SK-N-SH treated with all-trans-retinoic acid at 6 μM for 48 hours (cell line): Measurements from ENCODE around the gene RSPO4.

Source experiments
- ATAC-seq: fragments of 200-7000 bp; cut with Tn5 transposase; 3 replicates; pipeline ENCODE4 v1.9.1; 2020; ENCODE audit warnings: mild to moderate bottlenecking, moderate library complexity
- ARNTL ChIP-seq: fragments of 450-650 bp; formaldehyde crosslinking; IDR thresholded peaks from 2 replicates; pipeline ENCODE4 v1.5.0; 2020; ENCODE audit warnings: low read depth, mild to moderate bottlenecking, moderate library complexity, borderline replicate concordance
- BACH2 ChIP-seq: fragments of 250-450 bp; sonication (Bioruptor Pico); IDR thresholded peaks from 2 replicates; pipeline ENCODE4 v1.9.0; 2021; ENCODE audit warnings: mild to moderate bottlenecking, borderline replicate concordance
- ESRRG ChIP-seq: fragments of 250-450 bp; sonication (Bioruptor Pico); IDR thresholded peaks from 2 replicates; pipeline ENCODE4 v1.6.1; 2021; ENCODE audit warnings: mild to moderate bottlenecking
- ISL1 ChIP-seq: fragments of 250-450 bp; sonication (Bioruptor Pico); IDR thresholded peaks from 2 replicates; pipeline ENCODE4 v2.1.2; 2022; ENCODE audit warnings: mild to moderate bottlenecking, moderate library complexity
- OSR1 ChIP-seq: fragments of 250-450 bp; sonication (Bioruptor Pico); IDR thresholded peaks from 2 replicates; pipeline ENCODE4 v1.8.0; 2022; ENCODE audit warnings: moderate library complexity, mild to moderate bottlenecking, inconsistent platforms
- PPARA ChIP-seq: fragments of 250-450 bp; sonication (Bioruptor Pico); IDR thresholded peaks from 2 replicates; pipeline ENCODE4 v1.5.0; 2020; ENCODE audit warnings: mild to moderate bottlenecking, borderline replicate concordance
- RARB ChIP-seq: fragments of 250-450 bp; sonication (Bioruptor Pico); IDR thresholded peaks from 2 replicates; pipeline ENCODE4 v1.8.0; 2021; ENCODE audit warnings: mild to moderate bottlenecking, moderate library complexity
- SNAI2 ChIP-seq: fragments of 250-450 bp; sonication (Bioruptor Pico); IDR thresholded peaks from 2 replicates; pipeline ENCODE4 v1.5.0; 2020; ENCODE audit warnings: mild to moderate bottlenecking, moderate library complexity
- TOX ChIP-seq: fragments of 250-450 bp; sonication (Bioruptor Pico); IDR thresholded peaks from 2 replicates; pipeline ENCODE4 v1.8.0; 2021; ENCODE audit warnings: mild to moderate bottlenecking, moderate library complexity, borderline replicate concordance
- ZC3H10 ChIP-seq: fragments of 250-450 bp; sonication (Bioruptor Pico); IDR thresholded peaks from 2 replicates; pipeline ENCODE4 v1.5.1; 2021; ENCODE audit warnings: mild to moderate bottlenecking, moderate library complexity
- ZFP3 ChIP-seq: fragments of 250-450 bp; sonication (Bioruptor Pico); IDR thresholded peaks from 2 replicates; pipeline ENCODE4 v1.5.0; 2020; ENCODE audit warnings: mild to moderate bottlenecking, moderate library complexity
- ZFP30 ChIP-seq: fragments of 450-650 bp; formaldehyde crosslinking; IDR thresholded peaks from 2 replicates; pipeline ENCODE4 v1.5.0; 2022; ENCODE audit warnings: mild to moderate bottlenecking, moderate library complexity
- ZNF565 ChIP-seq: fragments of 450-650 bp; formaldehyde crosslinking; conservative IDR thresholded peaks from 2 replicates; pipeline ENCODE4 v1.5.0; 2020; ENCODE audit warnings: low read depth, mild to moderate bottlenecking, moderate library complexity
- ZNF70 ChIP-seq: fragments of 450-650 bp; formaldehyde crosslinking; IDR thresholded peaks from 2 replicates; pipeline ENCODE4 v1.5.0; 2020; ENCODE audit warnings: mild to moderate bottlenecking, moderate library complexity
- ZNF8 ChIP-seq: fragments of 450-650 bp; formaldehyde crosslinking; IDR thresholded peaks from 2 replicates; pipeline ENCODE4 v1.5.0; 2020; ENCODE audit warnings: mild to moderate bottlenecking, moderate library complexity
- TF ChIP-seq, protein P1 (sequence below): fragments of 250-450 bp; sonication (Bioruptor Pico); IDR thresholded peaks from 2 replicates; pipeline ENCODE4 v1.8.0; 2020; ENCODE audit warnings: mild to moderate bottlenecking, moderate library complexity, borderline replicate concordance
- TF ChIP-seq, protein P2 (sequence below): fragments of 250-450 bp; sonication (Bioruptor Pico); IDR thresholded peaks from 2 replicates; pipeline ENCODE4 v1.8.0; 2021; ENCODE audit warnings: low read depth, mild to moderate bottlenecking, moderate library complexity, borderline replicate concordance
- TF ChIP-seq, protein P3 (sequence below): fragments of 250-450 bp; sonication (Bioruptor Pico); IDR thresholded peaks from 2 replicates; pipeline ENCODE4 v1.5.0; 2020; ENCODE audit warnings: mild to moderate bottlenecking, moderate library complexity
- TF ChIP-seq, protein P4 (sequence below): fragments of 250-450 bp; sonication (Bioruptor Pico); IDR thresholded peaks from 2 replicates; pipeline ENCODE4 v1.5.1; 2021; ENCODE audit warnings: mild to moderate bottlenecking, moderate library complexity

RSPO4 gene

DNA sequence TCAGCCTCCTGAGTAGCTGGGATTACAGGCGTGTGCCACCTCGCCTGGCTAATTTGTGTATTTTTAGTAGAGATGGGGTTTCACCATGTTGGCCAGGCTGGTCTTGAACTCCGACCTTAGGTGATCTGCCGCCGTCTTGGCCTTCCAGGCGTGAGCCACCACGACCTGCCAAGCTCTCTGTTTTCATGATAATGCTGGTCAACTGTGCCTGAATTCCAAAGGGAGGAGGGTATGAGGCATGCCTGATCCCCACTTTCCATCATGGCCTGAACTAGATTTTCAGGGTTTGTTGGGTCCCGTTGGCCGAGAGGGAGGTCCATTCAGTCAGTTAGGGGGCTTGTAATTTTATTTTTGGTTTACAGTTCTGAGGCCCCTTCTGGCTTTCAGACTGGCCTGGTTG, 58.0 kb downstream of the RSPO4 start (continued):
- no peak for TF ChIP-seq ZNF70 (CRISPR knock-in tag)
- TF ChIP-seq BACH2 (CRISPR knock-in tag): no peak
- TF ChIP-seq ESRRG (CRISPR knock-in tag): no peak
- no peak for TF ChIP-seq PPARA
- TF ChIP-seq, protein P1, sequence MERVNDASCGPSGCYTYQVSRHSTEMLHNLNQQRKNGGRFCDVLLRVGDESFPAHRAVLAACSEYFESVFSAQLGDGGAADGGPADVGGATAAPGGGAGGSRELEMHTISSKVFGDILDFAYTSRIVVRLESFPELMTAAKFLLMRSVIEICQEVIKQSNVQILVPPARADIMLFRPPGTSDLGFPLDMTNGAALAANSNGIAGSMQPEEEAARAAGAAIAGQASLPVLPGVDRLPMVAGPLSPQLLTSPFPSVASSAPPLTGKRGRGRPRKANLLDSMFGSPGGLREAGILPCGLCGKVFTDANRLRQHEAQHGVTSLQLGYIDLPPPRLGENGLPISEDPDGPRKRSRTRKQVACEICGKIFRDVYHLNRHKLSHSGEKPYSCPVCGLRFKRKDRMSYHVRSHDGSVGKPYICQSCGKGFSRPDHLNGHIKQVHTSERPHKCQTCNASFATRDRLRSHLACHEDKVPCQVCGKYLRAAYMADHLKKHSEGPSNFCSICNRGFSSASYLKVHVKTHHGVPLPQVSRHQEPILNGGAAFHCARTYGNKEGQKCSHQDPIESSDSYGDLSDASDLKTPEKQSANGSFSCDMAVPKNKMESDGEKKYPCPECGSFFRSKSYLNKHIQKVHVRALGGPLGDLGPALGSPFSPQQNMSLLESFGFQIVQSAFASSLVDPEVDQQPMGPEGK: no peak
- no peak for TF ChIP-seq ARNTL (CRISPR knock-in tag)
- no peak for TF ChIP-seq ZNF565 (CRISPR knock-in tag)
- no peak for TF ChIP-seq ZFP3

DNA sequence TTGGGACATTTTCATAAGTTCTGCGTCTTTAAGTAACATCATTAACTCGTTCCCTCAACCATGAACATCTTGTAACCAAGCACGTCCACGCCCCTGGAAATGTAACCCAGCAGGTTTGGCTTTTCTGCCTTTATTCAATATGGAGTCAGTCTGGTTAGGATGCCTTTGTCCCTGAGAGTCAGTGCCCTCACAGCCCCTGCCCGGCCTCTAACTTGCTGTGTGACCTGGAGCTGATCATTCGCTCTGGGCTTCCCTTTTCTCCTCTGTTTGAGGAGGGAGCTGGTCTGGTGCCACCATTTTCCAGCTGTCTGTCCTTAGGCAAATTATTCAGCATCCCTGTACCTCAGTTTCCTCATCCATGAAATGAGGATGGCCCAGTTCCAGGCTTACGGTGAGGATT, 59.5 kb downstream of the RSPO4 start:
- no peak for ATAC-seq
- TF ChIP-seq ZC3H10 (CRISPR knock-in tag) (no peak), ZNF565 (CRISPR knock-in tag) (no peak)

DNA sequence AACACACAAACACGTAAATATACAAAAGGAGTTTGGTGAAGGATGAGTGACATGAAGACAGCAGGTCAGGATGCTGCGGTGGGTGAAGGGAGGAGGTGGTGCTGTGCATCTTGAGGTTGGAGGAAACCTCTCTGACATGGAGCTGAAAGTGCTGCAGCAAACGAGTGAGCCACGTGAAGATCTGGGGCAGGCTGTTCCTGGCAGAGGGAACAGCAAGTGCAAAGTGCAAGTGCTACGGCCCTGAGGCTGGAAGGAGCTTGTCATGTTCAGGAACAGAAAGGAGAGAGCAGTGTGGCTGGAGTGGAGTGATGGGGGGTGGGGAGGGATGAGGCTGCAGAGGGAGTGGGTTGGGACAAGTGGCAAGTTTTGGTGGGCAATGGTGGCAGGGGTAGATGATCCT, 61.2 kb downstream of the RSPO4 start:
- no peak for ATAC-seq
- no peak for TF ChIP-seq ISL1
- TF ChIP-seq, all 23 proteins: peak for 0

DNA sequence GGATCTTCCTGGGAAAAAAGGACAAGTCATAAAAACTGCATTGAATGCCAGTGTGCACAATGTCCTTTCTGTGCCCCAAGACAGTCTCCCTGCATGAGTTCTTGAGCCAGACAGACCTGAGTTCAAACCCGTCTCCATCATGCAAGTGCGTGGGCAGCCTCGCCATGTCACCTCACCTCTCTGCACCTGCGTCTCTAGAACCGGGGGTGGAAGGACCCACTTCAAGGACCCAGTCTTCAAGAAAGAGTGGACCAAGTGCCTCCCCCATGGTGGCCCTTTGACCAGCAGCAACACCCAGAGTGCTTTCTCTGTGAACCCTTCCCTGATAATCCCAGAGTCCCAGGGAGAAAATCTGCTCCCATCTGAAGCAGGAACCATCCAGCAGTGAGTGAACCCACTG, 62.5 kb downstream of the RSPO4 start:
- no peak for TF ChIP-seq SNAI2 (CRISPR knock-in tag)
- TF ChIP-seq RARB (CRISPR knock-in tag): no peak
- TF ChIP-seq ZFP3: no peak
- no peak for TF ChIP-seq ISL1
- TF ChIP-seq, protein P2, sequence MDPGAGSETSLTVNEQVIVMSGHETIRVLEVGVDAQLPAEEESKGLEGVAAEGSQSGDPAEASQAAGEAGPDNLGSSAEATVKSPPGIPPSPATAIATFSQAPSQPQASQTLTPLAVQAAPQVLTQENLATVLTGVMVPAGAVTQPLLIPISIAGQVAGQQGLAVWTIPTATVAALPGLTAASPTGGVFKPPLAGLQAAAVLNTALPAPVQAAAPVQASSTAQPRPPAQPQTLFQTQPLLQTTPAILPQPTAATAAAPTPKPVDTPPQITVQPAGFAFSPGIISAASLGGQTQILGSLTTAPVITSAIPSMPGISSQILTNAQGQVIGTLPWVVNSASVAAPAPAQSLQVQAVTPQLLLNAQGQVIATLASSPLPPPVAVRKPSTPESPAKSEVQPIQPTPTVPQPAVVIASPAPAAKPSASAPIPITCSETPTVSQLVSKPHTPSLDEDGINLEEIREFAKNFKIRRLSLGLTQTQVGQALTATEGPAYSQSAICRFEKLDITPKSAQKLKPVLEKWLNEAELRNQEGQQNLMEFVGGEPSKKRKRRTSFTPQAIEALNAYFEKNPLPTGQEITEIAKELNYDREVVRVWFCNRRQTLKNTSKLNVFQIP (CRISPR knock-in tag): no peak
- no peak for TF ChIP-seq ARNTL (CRISPR knock-in tag)
- TF ChIP-seq ZC3H10 (CRISPR knock-in tag): no peak
- no peak for TF ChIP-seq OSR1 (CRISPR knock-in tag)
- TF ChIP-seq, protein P3, sequence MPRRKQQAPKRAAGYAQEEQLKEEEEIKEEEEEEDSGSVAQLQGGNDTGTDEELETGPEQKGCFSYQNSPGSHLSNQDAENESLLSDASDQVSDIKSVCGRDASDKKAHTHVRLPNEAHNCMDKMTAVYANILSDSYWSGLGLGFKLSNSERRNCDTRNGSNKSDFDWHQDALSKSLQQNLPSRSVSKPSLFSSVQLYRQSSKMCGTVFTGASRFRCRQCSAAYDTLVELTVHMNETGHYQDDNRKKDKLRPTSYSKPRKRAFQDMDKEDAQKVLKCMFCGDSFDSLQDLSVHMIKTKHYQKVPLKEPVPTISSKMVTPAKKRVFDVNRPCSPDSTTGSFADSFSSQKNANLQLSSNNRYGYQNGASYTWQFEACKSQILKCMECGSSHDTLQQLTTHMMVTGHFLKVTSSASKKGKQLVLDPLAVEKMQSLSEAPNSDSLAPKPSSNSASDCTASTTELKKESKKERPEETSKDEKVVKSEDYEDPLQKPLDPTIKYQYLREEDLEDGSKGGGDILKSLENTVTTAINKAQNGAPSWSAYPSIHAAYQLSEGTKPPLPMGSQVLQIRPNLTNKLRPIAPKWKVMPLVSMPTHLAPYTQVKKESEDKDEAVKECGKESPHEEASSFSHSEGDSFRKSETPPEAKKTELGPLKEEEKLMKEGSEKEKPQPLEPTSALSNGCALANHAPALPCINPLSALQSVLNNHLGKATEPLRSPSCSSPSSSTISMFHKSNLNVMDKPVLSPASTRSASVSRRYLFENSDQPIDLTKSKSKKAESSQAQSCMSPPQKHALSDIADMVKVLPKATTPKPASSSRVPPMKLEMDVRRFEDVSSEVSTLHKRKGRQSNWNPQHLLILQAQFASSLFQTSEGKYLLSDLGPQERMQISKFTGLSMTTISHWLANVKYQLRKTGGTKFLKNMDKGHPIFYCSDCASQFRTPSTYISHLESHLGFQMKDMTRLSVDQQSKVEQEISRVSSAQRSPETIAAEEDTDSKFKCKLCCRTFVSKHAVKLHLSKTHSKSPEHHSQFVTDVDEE: no peak
- no peak for TF ChIP-seq TOX (CRISPR knock-in tag)
- TF ChIP-seq, protein P1: no peak
- TF ChIP-seq ESRRG (CRISPR knock-in tag): no peak
- no peak for TF ChIP-seq ZFP30 (CRISPR knock-in tag)
- TF ChIP-seq, protein P4, sequence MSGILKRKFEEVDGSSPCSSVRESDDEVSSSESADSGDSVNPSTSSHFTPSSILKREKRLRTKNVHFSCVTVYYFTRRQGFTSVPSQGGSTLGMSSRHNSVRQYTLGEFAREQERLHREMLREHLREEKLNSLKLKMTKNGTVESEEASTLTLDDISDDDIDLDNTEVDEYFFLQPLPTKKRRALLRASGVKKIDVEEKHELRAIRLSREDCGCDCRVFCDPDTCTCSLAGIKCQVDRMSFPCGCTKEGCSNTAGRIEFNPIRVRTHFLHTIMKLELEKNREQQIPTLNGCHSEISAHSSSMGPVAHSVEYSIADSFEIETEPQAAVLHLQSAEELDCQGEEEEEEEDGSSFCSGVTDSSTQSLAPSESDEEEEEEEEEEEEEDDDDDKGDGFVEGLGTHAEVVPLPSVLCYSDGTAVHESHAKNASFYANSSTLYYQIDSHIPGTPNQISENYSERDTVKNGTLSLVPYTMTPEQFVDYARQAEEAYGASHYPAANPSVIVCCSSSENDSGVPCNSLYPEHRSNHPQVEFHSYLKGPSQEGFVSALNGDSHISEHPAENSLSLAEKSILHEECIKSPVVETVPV (CRISPR knock-in tag): no peak
- no peak for TF ChIP-seq ZNF8 (CRISPR knock-in tag)
- no peak for TF ChIP-seq PPARA
- no peak for TF ChIP-seq BACH2 (CRISPR knock-in tag)
- no peak for ATAC-seq
